BE2C (cell line): ENCODE data around the gene GNAI3.

Experiments
- DNase-seq: peaks from one replicate; pipeline ENCODE4 v3.0.0-alpha.2; 2020
- H3K27me3 ChIP-seq: fragments of 250-450 bp; sonication (Bioruptor Pico); 2 replicates; pipeline ENCODE4 v1.5.1; 2020; ENCODE audit warnings: mild to moderate bottlenecking
- H3K36me3 ChIP-seq: fragments of 250-450 bp; sonication (Bioruptor Pico); 2 replicates; pipeline ENCODE4 v1.5.1; 2020; ENCODE audit warnings: mild to moderate bottlenecking
- H3K4me1 ChIP-seq: fragments of 250-450 bp; sonication (Bioruptor Pico); 2 replicates; pipeline ENCODE4 v1.5.1; 2020
- H3K4me3 ChIP-seq: 2 replicates; pipeline ENCODE4 v1.5.1; 2011; ENCODE audit warnings: low read depth, low read length
- H3K9me3 ChIP-seq: fragments of 250-450 bp; sonication (Bioruptor Pico); 2 replicates; pipeline ENCODE4 v1.5.1; 2020
- TF ChIP-seq, protein P1 (sequence below): IDR thresholded peaks from 2 replicates; pipeline ENCODE4 v1.5.1; 2012; ENCODE audit warnings: mild to moderate bottlenecking, low read depth, low read length

Gene GNAI3

GRCh38 chr1:109538827-109539555, 9.4 kb upstream of the GNAI3 start:
- Histone ChIP-seq H3K4me3 (no peak overlapping the region), H3K27me3 (no peaks in the 10 kb centered on the region; the same call in 1 of the 2 replicates), H3K9me3 (no peaks in the 10 kb centered on the region), H3K4me1 (no peaks in the 10 kb centered on the region), H3K36me3 (no peaks in the 10 kb centered on the region)
- no peak for DNase-seq
- TF ChIP-seq, protein P1, sequence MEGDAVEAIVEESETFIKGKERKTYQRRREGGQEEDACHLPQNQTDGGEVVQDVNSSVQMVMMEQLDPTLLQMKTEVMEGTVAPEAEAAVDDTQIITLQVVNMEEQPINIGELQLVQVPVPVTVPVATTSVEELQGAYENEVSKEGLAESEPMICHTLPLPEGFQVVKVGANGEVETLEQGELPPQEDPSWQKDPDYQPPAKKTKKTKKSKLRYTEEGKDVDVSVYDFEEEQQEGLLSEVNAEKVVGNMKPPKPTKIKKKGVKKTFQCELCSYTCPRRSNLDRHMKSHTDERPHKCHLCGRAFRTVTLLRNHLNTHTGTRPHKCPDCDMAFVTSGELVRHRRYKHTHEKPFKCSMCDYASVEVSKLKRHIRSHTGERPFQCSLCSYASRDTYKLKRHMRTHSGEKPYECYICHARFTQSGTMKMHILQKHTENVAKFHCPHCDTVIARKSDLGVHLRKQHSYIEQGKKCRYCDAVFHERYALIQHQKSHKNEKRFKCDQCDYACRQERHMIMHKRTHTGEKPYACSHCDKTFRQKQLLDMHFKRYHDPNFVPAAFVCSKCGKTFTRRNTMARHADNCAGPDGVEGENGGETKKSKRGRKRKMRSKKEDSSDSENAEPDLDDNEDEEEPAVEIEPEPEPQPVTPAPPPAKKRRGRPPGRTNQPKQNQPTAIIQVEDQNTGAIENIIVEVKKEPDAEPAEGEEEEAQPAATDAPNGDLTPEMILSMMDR, result no peak

GRCh38 chr1:109539676-109540075, 8.7 kb upstream of the GNAI3 start, which contains the start of gene GPR61:
Gene GPR61 (plus strand): TSS chr1:109539872. CDS start chr1:109543023, 3,151 bp downstream.
- no peak within 1 kb of the TSS for H3K4me3 ChIP-seq

DNA sequence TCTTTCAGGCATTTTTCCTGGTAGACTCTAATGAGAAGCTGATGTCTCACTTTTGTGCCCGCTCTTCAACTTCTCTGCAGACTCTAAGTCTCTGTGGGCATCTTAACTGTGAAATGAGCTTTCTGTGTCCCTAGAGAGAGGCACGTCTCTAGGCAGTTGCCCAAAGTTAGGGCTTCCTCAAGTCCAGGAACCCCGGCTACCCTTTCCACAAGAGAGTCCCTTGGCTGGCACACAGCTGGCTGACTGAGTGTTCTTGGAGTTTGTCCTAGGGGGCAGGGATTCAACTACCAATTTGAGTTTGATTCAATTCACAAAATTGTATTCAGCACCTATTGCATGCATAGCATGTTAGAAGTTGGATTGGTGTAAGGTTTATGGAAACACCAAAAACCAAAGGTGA, 7.3 kb upstream of the GNAI3 start:
- Histone ChIP-seq H3K4me1 (no peaks in the 10 kb centered on the region), H3K27me3 (no peaks in the 10 kb centered on the region; the same call in 1 of the 2 replicates), H3K4me3 (no peak overlapping the region), H3K36me3 (no peaks in the 10 kb centered on the region), H3K9me3 (no peaks in the 10 kb centered on the region)
- TF ChIP-seq, protein P1, result no peak
- DNase-seq, result no peak

More at GRCh38 chr1:109539676-109540075, 8.7 kb upstream of the GNAI3 start, which contains the start of gene GPR61:
- TF ChIP-seq, protein P1, result no peak
- Histone ChIP-seq H3K27me3 (no peaks in the 10 kb centered on the region; the same call in 1 of the 2 replicates), H3K9me3 (no peaks in the 10 kb centered on the region), H3K4me1 (no peaks in the 10 kb centered on the region), H3K36me3 (no peaks in the 10 kb centered on the region)
- DNase-seq, result no peak

GRCh38 chr1:109542657-109543056, 5.8 kb upstream of the GNAI3 start:
- H3K4me1 ChIP-seq, result peaks cover 8% of the 10 kb centered on the region
- H3K27me3 ChIP-seq, result no peaks in the 10 kb centered on the region; the same call in 1 of the 2 replicates
- H3K36me3 ChIP-seq, result no peaks in the 10 kb centered on the region
- DNase-seq, result no peak
- TF ChIP-seq, protein P1, result no peak
- H3K4me3 ChIP-seq, result no peak overlapping the region
- H3K9me3 ChIP-seq, result no peaks in the 10 kb centered on the region

- no peak overlapping the region for H3K4me3 ChIP-seq
- H3K36me3 ChIP-seq, result no peaks in the 10 kb centered on the region
- H3K27me3 ChIP-seq, result no peaks in the 10 kb centered on the region; the same call in 1 of the 2 replicates
- no peaks in the 10 kb centered on the region for H3K9me3 ChIP-seq
- TF ChIP-seq, protein P1, result no peak
- H3K4me1 ChIP-seq, result peaks cover 8% of the 10 kb centered on the region
- no peak for DNase-seq
Measured at GRCh38 chr1:109543283-109543987, 5.0 kb upstream of the GNAI3 start.
